Measurements from ENCODE around the gene MMP15. TPM values are rescaled to one million over a fixed set of nuclear protein-coding genes. Genes with fewer than 3 reads are reported as not detected.

The MMP15 gene
- total and polyA plus RNA-seq, 2 of the 4 experiments (the other 2 are of a cell fraction), result 0.18 to 0.56 TPM

- Histone ChIP-seq H3K9me3 (ENCODE audit: control insufficient read depth, insufficient read depth, low read length) (no peaks in the 10 kb centered on the region), H2BK20ac (ENCODE audit: low read depth, low read length) (no peak overlapping the region), H2AFZ (replicated peaks; ENCODE audit: low read length, poor library complexity) (no peak overlapping the region), H2AK5ac (ENCODE audit: low read depth, low read length) (no peak overlapping the region), H3K4me3 (ENCODE audit: insufficient read depth, low read depth, low read length) (no peak overlapping the region), H4K8ac (ENCODE audit: low read depth in 2 of 2, low read length in 2 of 2) (no peak overlapping the region), H3K27ac (ENCODE audit: insufficient read depth, low read length) (no peak overlapping the region), H4K20me1 (ENCODE audit: insufficient read depth, low read length) (no peaks in the 10 kb centered on the region), H3K18ac (ENCODE audit: low read depth, low read length) (no peak overlapping the region), H2AK9ac (replicated peaks; ENCODE audit: low read depth, low read length, poor library complexity) (no peak overlapping the region), H3K4me1 (ENCODE audit: control insufficient read depth, insufficient read depth, low read length) (no peaks in the 10 kb centered on the region), H3K79me1 (ENCODE audit: low read depth in 1 of 2, low read length in 2 of 2) (no peaks in the 10 kb centered on the region), H3K4ac (ENCODE audit: low read depth, low read length) (no peak overlapping the region), H3K23ac (ENCODE audit: low read depth, low read length) (no peak overlapping the region), H3K36me3 (ENCODE audit: control insufficient read depth, insufficient read depth, low read length) (no peaks in the 10 kb centered on the region), H3K56ac (ENCODE audit: extremely low read depth, insufficient read depth, low read length) (no peak overlapping the region), H3K4me2 (ENCODE audit: low read depth, low read length) (no peak overlapping the region), H2BK5ac (ENCODE audit: low read depth, low read length, poor library complexity, severe bottlenecking) (no peak overlapping the region), H3K9ac (ENCODE audit: low read depth, low read length) (no peak overlapping the region), H4K5ac (ENCODE audit: low read depth, low read length) (no peak overlapping the region), H3K27me3 (ENCODE audit: control insufficient read depth, insufficient read depth, low read length) (peaks cover 19% of the 10 kb centered on the region), H2BK120ac (ENCODE audit: low read depth, low read length) (no peak overlapping the region), H3K14ac (replicated peaks; ENCODE audit: low read depth, low read length) (no peak overlapping the region), H3K9me1 (ENCODE audit: insufficient read depth, low read length) (no peaks in the 10 kb centered on the region; the same call in 1 of the 2 replicates), H4K91ac (ENCODE audit: insufficient read depth, low read depth, low read length) (no peak overlapping the region), H2BK15ac (ENCODE audit: low read depth, low read length) (no peak overlapping the region)
- in situ Hi-C loops (cut with MboI; ENCODE audit: low sequenced_read_pairs), result no loop called here
- no TSS peak for BruUV-seq (replicated peaks)
- DNase-seq (no peak), ATAC-seq (ENCODE audit: low read depth) (no peak)
- intact Hi-C loops (cut with micrococcal nuclease), result no loop called here
- dilution Hi-C loops (cut with HindIII; ENCODE audit: low sequenced_read_pairs, unreplicated experiment), result no loop called here
- TF ChIP-seq ELK1 (IDR thresholded peaks at IDR 0.05; ENCODE audit: borderline replicate concordance, low read depth, low read length) (no peak), RCOR1 (IDR thresholded peaks at IDR 0.05; ENCODE audit: insufficient replicate concordance, low read length) (no peak), SMC3 (IDR thresholded peaks at IDR 0.05; ENCODE audit: low read depth, low read length) (no peak), BHLHE40 (IDR thresholded peaks at IDR 0.05; ENCODE audit: low read depth, low read length) (no peak), MXI1 (IDR thresholded peaks at IDR 0.05; ENCODE audit: borderline replicate concordance, low read depth, low read length) (no peak), MAFK (IDR thresholded peaks at IDR 0.05; ENCODE audit: low read depth, low read length) (no peak), NFE2L2 (IDR thresholded peaks at IDR 0.05; ENCODE audit: low read depth, low read length) (no peak), USF2 (IDR thresholded peaks at IDR 0.05; ENCODE audit: low read depth, low read length) (no peak), RFX5 (IDR thresholded peaks at IDR 0.05; ENCODE audit: low read depth, low read length) (no peak), CEBPB (IDR thresholded peaks at IDR 0.05; ENCODE audit: low read depth, low read length) (no peak), FOS (IDR thresholded peaks at IDR 0.05; ENCODE audit: low read depth, low read length) (no peak)
- ChIA-PET CTCF (interaction anchor here (1.5 kb wide), 1 partner anchor 87 kb away, joined by 3 read pairs; no protein-coding TSS in a partner anchor), POLR2A (ENCODE audit: unreplicated experiment) (no interaction called here)
- WGBS, 2 experiments (ENCODE audit: extremely low coverage in 2 of 2, insufficient read length in 1 of 2), result 66% methylated on average over 4 of the region's 14 CpGs; no CpG with 5 or more reads in 1 of the 2 experiments
Measured at GRCh38 chr16:58034128-58034685, 8.7 kb downstream of the MMP15 start.

Data from IMR-90 (cell line).